HEK293 (cell line): ENCODE measurements around the gene THSD7A.

Source experiments
- CTCF ChIP-seq: fragments of 450-650 bp; formaldehyde crosslinking; IDR thresholded peaks from 2 replicates; pipeline ENCODE4 v1.5.1; 2016; ENCODE audit warnings: missing biosample characterization, missing genetic modification characterization
- ZNF146 ChIP-seq: fragments of 450-650 bp; formaldehyde crosslinking; IDR thresholded peaks from 2 replicates; pipeline ENCODE4 v1.5.1; 2016; ENCODE audit warnings: missing biosample characterization, missing genetic modification characterization
- ZSCAN4 ChIP-seq: fragments of 450-650 bp; formaldehyde crosslinking; IDR thresholded peaks from 2 replicates; pipeline ENCODE4 v1.5.1; 2017; ENCODE audit warnings: missing biosample characterization, missing genetic modification characterization

DNA sequence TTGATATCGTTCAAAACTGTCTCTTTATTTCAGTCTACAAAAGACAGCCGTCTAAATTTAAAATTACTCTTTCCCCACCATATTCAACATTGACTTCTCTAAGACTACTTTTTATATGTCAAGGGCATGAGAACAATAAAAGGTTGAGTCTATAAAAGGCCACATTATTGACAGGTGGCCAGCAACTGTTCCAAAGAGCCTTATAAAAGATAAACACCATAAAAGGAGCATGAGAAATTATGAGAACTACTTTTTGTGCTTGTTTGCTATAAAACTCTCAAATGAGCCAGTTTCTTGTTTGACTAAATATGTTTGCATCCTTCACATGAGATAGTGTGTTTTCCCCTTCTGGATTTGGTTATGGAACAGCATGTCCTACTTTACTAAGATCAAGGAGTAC is 189.2 kb downstream of the THSD7A start:
- TF ChIP-seq CTCF (tag by site-specific recombination), result no peak
- TF ChIP-seq ZNF146 (tag by site-specific recombination), result no peak
- TF ChIP-seq ZSCAN4 (tag by site-specific recombination), result no peak
